ENCODE measurements around the gene ABCA7.

The ABCA7 gene

DNA sequence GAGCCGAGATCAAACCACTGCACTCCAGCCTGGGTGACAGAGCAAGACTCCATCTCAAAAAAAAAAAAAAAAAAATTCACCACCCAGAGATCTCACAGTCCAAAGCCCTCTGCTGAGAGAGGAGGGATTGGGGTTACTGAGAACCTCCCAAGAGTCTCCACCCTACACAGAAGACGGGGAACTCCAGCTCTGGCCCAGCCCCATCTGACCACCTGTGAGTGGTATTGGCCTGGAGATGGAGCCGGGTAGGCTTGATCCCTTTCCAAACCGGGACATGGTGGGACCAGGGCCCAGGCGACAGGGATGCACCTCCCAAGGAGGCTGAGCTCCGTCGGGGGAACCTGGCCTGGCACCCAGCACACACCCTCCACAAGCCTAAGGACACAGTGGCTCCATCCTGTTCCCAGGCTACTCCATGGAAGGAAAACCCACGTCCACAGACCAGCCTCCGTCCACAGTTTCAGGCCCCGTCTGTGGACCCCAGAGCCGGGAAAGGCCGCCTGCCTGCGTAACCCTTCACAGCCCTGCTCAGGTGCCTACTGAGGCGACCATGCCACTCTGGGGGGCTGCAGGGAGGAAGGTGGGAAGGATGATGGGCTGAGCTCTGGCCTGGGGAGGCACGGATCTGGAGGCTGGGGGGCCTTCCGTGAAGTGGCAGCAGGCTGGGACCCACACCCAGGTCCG lies 20.8 kb upstream of the ABCA7 start:
- Histone ChIP-seq H3K27ac (ENCODE audit: low read depth, low read length) (peak overlapping the region; percentile 61), H3K4me3 (ENCODE audit: insufficient read depth, low read length, poor library complexity, severe bottlenecking) (peak overlapping the region; percentile 89), H3K9me2 (replicated peaks; ENCODE audit: insufficient read depth, low read length) (no peaks in the 10 kb centered on the region), H2AFZ (ENCODE audit: low read depth, low read length, severe bottlenecking) (no peak overlapping the region), H3K9me3 (ENCODE audit: insufficient read depth, low read length) (no peaks in the 10 kb centered on the region), H3K4me2 (ENCODE audit: low read depth, low read length, poor library complexity, severe bottlenecking) (peak overlapping the region; percentile 86), H3K36me3 (ENCODE audit: low read length) (no peaks in the 10 kb centered on the region), H3K27me3 (ENCODE audit: low read length) (no peaks in the 10 kb centered on the region), H3K79me2 (ENCODE audit: insufficient read depth, low read length) (peaks cover 63% of the 10 kb centered on the region), H3F3A (ENCODE audit: insufficient read depth) (peaks cover 9% of the 10 kb centered on the region), H4K20me1 (ENCODE audit: low read depth, low read length) (0 out of 2 replicates have a peak, but pooled peaks cover 5% of the 10 kb centered on the region), H3K9ac (ENCODE audit: low read length) (peak overlapping the region; percentile 91)
- no peak for TF ChIP-seq EZH2phosphoT487 (conservative IDR thresholded peaks at IDR 0.05; ENCODE audit: low read length)
- TF ChIP-seq, protein P1, sequence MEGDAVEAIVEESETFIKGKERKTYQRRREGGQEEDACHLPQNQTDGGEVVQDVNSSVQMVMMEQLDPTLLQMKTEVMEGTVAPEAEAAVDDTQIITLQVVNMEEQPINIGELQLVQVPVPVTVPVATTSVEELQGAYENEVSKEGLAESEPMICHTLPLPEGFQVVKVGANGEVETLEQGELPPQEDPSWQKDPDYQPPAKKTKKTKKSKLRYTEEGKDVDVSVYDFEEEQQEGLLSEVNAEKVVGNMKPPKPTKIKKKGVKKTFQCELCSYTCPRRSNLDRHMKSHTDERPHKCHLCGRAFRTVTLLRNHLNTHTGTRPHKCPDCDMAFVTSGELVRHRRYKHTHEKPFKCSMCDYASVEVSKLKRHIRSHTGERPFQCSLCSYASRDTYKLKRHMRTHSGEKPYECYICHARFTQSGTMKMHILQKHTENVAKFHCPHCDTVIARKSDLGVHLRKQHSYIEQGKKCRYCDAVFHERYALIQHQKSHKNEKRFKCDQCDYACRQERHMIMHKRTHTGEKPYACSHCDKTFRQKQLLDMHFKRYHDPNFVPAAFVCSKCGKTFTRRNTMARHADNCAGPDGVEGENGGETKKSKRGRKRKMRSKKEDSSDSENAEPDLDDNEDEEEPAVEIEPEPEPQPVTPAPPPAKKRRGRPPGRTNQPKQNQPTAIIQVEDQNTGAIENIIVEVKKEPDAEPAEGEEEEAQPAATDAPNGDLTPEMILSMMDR (IDR thresholded peaks at IDR 0.05; ENCODE audit: insufficient read depth, low read length, poor library complexity, severe bottlenecking) = no peak

- Histone ChIP-seq H3K79me2 (ENCODE audit: insufficient read depth, low read length) (peaks cover 62% of the 10 kb centered on the region), H3K27me3 (ENCODE audit: low read length) (no peaks in the 10 kb centered on the region), H3K9ac (ENCODE audit: low read length) (peak overlapping the region; percentile 91), H2AFZ (ENCODE audit: low read depth, low read length, severe bottlenecking) (no peak overlapping the region), H3K27ac (ENCODE audit: low read depth, low read length) (peak overlapping the region; percentile 61), H3K4me3 (ENCODE audit: insufficient read depth, low read length, poor library complexity, severe bottlenecking) (peak overlapping the region; percentile 89), H3K9me3 (ENCODE audit: insufficient read depth, low read length) (no peaks in the 10 kb centered on the region), H3K9me2 (replicated peaks; ENCODE audit: insufficient read depth, low read length) (no peaks in the 10 kb centered on the region), H3K36me3 (ENCODE audit: low read length) (no peaks in the 10 kb centered on the region), H3K4me2 (ENCODE audit: low read depth, low read length, poor library complexity, severe bottlenecking) (peak overlapping the region; percentile 86), H4K20me1 (ENCODE audit: low read depth, low read length) (0 out of 2 replicates have a peak, but pooled peaks cover 5% of the 10 kb centered on the region), H3F3A (ENCODE audit: insufficient read depth) (peaks cover 9% of the 10 kb centered on the region)
- TF ChIP-seq, protein P1 (IDR thresholded peaks at IDR 0.05; ENCODE audit: insufficient read depth, low read length, poor library complexity, severe bottlenecking) = no peak
- TF ChIP-seq EZH2phosphoT487 (conservative IDR thresholded peaks at IDR 0.05; ENCODE audit: low read length) = no peak
Measured at GRCh38 chr19:1019616-1019961, 20.3 kb upstream of the ABCA7 start.

GRCh38 chr19:1019980-1020867 lies 19.7 kb upstream of the ABCA7 start:
- H4K20me1 ChIP-seq (ENCODE audit: low read depth, low read length) = 0 out of 2 replicates have a peak, but pooled peaks cover 5% of the 10 kb centered on the region
- H2AFZ ChIP-seq (ENCODE audit: low read depth, low read length, severe bottlenecking) = no peak overlapping the region
- no peaks in the 10 kb centered on the region for H3K36me3 ChIP-seq (ENCODE audit: low read length)
- H3K9me2 ChIP-seq (replicated peaks; ENCODE audit: insufficient read depth, low read length) = no peaks in the 10 kb centered on the region
- TF ChIP-seq, protein P1 (IDR thresholded peaks at IDR 0.05; ENCODE audit: insufficient read depth, low read length, poor library complexity, severe bottlenecking) = no peak
- no peak for TF ChIP-seq EZH2phosphoT487 (conservative IDR thresholded peaks at IDR 0.05; ENCODE audit: low read length)
- H3K9me3 ChIP-seq (ENCODE audit: insufficient read depth, low read length) = no peaks in the 10 kb centered on the region
- H3K27me3 ChIP-seq (ENCODE audit: low read length) = no peaks in the 10 kb centered on the region
- H3K4me2 ChIP-seq (ENCODE audit: low read depth, low read length, poor library complexity, severe bottlenecking) = peak overlapping the region; percentile 86
- peaks cover 9% of the 10 kb centered on the region for H3F3A ChIP-seq (ENCODE audit: insufficient read depth)
- H3K9ac ChIP-seq (ENCODE audit: low read length) = peak overlapping the region; percentile 91
- peaks cover 55% of the 10 kb centered on the region for H3K79me2 ChIP-seq (ENCODE audit: insufficient read depth, low read length)
- H3K27ac ChIP-seq (ENCODE audit: low read depth, low read length) = peak overlapping the region; percentile 61
- H3K4me3 ChIP-seq (ENCODE audit: insufficient read depth, low read length, poor library complexity, severe bottlenecking) = peak overlapping the region; percentile 89

Data from SU-DHL-6 (cell line).